BJ (cell line): Measurements from ENCODE around the gene DHRS7B. TPM values are rescaled to one million over a fixed set of nuclear protein-coding genes. Genes with fewer than 3 reads are reported as not detected.

Source experiments
- CTCF ChIA-PET: fragments of 350-600 bp; formaldehyde crosslinking; extraction: SDS; loops from one replicate; lab custom pipeline; 2021; ENCODE audit warnings: antibody characterized with exemption, inconsistent platforms; lab: Yijun Ruan, JAX
- POLR2A ChIA-PET: fragments of 300-600 bp; sonication (Branson Sonifier 250); formaldehyde crosslinking; extraction: SDS; loops from one replicate; lab custom pipeline; 2021; ENCODE audit warnings: antibody characterized with exemption; lab: Charles Lee
- DNase-seq: peaks from one replicate; pipeline ENCODE4 v3.0.0-alpha.2; 2011; ENCODE audit warnings: low read depth
- H3K27me3 ChIP-seq: 2 replicates; pipeline ENCODE4 v1.6.0; 2011; ENCODE audit warnings: low read length; ENCODE audit not compliant: control insufficient read depth, insufficient read depth
- H3K36me3 ChIP-seq: 2 replicates; pipeline ENCODE4 v1.5.1; 2011; ENCODE audit warnings: low read length; ENCODE audit not compliant: control insufficient read depth, insufficient read depth
- H3K4me3 ChIP-seq: 2 replicates; pipeline ENCODE4 v1.5.1; 2011; ENCODE audit warnings: low read depth, mild to moderate bottlenecking, control low read depth, low read length
- polyA plus RNA-seq: library from polyadenylated mRNA; depleted of rRNA; stranded (reverse); fragments of >200 nt; gene quantifications from 2 replicates; pipeline ENCODE4 v1.2.3, GENCODE V29; 2011
- TF ChIP-seq, protein P1 (sequence below): IDR thresholded peaks from 2 replicates; pipeline ENCODE4 v1.5.1; 2011; ENCODE audit warnings: low read depth, mild to moderate bottlenecking, control low read depth, inconsistent platforms, low read length, moderate library complexity; ENCODE audit not compliant: insufficient read depth

DHRS7B gene
- polyA plus RNA-seq, 1 experiment: 47.0 TPM

DNA sequence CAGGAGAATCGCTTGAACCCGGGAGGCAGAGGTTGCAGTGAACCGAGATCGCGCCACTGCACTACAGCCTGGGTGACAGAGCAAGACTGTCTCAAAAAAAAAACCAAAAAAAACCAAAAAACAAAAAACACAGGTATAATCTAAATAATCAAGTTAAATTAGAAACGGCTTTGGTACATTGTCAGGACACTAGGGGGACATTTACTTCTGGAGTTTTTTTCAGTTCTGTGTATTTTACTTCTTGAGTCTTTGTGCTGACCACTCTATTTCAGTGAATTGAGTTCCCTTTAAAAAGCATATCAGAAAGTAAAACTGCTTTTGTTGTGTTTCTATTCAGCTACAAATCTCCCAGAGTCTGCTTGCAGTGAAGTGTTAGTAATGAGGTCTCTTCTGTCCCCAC is 36.3 kb downstream of the DHRS7B start:
- Histone ChIP-seq H3K4me3 (no peak overlapping the region), H3K36me3 (no peaks in the 10 kb centered on the region), H3K27me3 (no peaks in the 10 kb centered on the region)
- TF ChIP-seq, protein P1, sequence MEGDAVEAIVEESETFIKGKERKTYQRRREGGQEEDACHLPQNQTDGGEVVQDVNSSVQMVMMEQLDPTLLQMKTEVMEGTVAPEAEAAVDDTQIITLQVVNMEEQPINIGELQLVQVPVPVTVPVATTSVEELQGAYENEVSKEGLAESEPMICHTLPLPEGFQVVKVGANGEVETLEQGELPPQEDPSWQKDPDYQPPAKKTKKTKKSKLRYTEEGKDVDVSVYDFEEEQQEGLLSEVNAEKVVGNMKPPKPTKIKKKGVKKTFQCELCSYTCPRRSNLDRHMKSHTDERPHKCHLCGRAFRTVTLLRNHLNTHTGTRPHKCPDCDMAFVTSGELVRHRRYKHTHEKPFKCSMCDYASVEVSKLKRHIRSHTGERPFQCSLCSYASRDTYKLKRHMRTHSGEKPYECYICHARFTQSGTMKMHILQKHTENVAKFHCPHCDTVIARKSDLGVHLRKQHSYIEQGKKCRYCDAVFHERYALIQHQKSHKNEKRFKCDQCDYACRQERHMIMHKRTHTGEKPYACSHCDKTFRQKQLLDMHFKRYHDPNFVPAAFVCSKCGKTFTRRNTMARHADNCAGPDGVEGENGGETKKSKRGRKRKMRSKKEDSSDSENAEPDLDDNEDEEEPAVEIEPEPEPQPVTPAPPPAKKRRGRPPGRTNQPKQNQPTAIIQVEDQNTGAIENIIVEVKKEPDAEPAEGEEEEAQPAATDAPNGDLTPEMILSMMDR: no peak
- ChIA-PET CTCF (no interaction called here), POLR2A (no interaction called here)
- DNase-seq: no peak

DNA sequence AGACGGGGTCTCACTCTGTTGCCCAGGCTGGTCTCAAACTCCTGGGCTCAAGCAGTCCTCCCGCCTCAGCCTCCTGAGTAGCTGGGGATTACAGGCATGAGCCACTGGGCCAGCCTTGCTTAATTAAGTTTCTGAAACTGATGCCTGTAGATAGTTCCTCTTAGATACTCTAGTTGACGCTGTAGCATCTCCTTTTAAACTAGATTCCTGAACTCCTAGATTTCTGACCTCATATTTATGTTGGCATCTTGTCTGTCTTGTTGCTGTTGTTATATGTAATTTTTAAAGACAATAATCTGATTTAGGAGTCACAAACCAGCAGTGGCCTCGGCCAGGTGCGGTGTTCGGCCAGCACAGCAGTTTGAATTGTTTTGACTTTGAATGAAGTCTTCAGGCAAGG is 37.5 kb downstream of the DHRS7B start:
- DNase-seq: no peak
- TF ChIP-seq, protein P1: no peak

DNA sequence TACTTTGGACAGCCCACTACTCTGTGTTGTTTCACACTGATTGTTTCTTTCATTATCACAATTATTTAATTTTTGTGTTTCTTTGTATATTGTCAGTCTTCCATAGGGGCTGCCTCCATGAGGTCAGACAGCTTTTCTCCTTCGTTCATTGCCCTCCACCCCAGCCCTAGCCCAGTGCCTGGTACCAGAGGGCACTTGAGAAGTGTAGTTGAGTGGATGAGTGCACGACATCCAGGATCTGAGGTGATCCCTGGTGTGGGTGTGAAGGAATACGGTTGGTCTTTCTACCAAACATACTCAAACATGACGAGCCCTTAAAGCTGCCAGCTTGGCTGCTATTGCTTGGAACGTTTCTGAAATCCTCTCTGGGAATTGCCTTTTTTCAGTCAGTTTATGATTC is 37.9 kb downstream of the DHRS7B start:
- H3K36me3 ChIP-seq: no peaks in the 10 kb centered on the region
- H3K4me3 ChIP-seq: no peak overlapping the region
- POLR2A ChIA-PET: no interaction called here
- DNase-seq: no peak
- TF ChIP-seq, protein P1: no peak
- no peaks in the 10 kb centered on the region for H3K27me3 ChIP-seq
- CTCF ChIA-PET: interaction anchor here (0.6 kb wide), 1 partner anchor 29 kb away, joined by 3 read pairs; no protein-coding TSS in a partner anchor

More for the DNA sequence above, 37.5 kb downstream of the DHRS7B start:
- no peaks in the 10 kb centered on the region for H3K27me3 ChIP-seq
- ChIA-PET POLR2A (no interaction called here), CTCF (interaction anchor here (0.6 kb wide), 1 partner anchor 12 kb away, joined by 3 read pairs; no protein-coding TSS in a partner anchor)
- H3K36me3 ChIP-seq: no peaks in the 10 kb centered on the region
- H3K4me3 ChIP-seq: no peak overlapping the region

DNA sequence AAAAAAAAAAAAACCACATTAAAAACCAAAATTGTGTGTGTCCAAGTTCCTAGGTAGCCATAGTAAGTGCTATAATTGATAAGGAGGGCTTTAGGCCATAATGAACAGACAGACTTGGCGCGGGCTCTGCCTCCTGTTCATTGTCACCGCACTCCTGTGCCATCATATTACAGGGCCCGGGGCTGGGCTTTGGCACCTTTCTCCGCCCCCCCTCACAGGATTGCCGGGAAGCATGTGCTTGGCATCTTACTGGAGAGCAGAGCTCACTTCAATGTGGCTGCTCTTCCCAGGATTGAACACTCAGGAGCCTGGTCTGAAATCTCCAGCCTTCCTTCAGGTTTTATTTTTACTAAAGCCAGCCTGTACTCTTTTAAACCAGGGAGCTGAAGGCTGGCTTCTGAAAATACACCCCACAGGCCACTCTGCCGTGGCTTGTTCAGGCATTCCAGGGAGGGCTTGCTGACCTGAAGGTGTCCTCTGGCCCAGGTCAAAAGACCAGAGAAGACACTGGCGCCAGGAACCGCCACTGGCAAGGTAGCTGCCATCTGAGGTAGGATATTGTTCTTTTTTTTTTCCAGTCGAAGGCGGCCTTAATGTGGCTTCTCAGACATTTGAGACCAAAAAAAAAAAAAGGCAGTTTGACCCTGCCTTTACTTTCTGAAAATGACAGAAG is 39.3 kb downstream of the DHRS7B start:
- TF ChIP-seq, protein P1: no peak
- DNase-seq: no peak
- CTCF ChIA-PET: interaction anchor here (0.7 to 1.1 kb wide), 2 partner anchors 29 to 37 kb away, joined by 3 read pairs; no protein-coding TSS in a partner anchor
- Histone ChIP-seq H3K36me3 (no peaks in the 10 kb centered on the region), H3K4me3 (no peak overlapping the region), H3K27me3 (no peaks in the 10 kb centered on the region)
- POLR2A ChIA-PET: interaction anchor here (0.5 to 0.7 kb wide), 2 partner anchors 24 to 37 kb away, joined by 3 to 7 read pairs; no protein-coding TSS in a partner anchor

DNA sequence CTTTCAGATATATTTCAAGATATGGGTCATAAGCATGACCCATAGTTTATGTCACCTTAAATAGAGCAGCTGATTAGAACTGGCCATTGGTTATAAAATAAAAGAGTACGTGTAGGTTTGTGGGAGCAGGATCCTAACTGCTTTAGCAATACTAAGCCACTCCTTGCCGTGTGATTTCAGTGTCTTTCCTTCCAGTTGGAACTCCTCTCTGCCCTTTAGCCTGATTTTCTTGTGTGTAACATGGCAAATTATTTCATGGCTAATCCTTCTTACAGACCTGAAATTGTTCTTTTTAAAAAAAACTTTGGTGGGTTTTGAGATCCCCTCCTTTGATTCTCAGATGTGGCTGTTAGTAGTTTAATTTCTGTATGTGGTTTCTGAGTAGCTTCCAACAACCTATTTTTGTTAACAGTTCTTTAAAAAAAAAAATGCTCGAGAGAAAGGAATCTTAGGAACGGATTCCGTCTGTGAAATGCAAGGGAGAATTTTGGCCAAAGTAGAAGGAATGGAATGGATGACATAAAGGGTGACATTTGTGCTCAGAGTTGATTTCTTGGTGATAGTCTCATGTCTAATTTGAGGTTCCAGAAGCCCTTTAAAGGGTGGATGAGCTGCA is 39.9 kb downstream of the DHRS7B start:
- Histone ChIP-seq H3K36me3 (no peaks in the 10 kb centered on the region), H3K4me3 (no peak overlapping the region), H3K27me3 (no peaks in the 10 kb centered on the region)
- TF ChIP-seq, protein P1: no peak
- ChIA-PET CTCF (interaction anchor here (0.7 to 1.1 kb wide), 2 partner anchors 29 to 38 kb away, joined by 3 read pairs; no protein-coding TSS in a partner anchor), POLR2A (interaction anchor here (0.5 to 0.7 kb wide), 2 partner anchors 23 to 37 kb away, joined by 3 to 7 read pairs; no protein-coding TSS in a partner anchor)
- DNase-seq: no peak
